ENCODE results near the gene TMOD4. TPM values are rescaled to one million over a fixed set of nuclear protein-coding genes. Genes with fewer than 3 reads are reported as not detected.

The TMOD4 gene
- total and polyA plus RNA-seq, 10 of the 15 experiments (the other 5 are each of a cell fraction or from before 2014, with no cell fraction given), result 0.30 to 1.2 (median 0.50) TPM; not detected in 1

DNA sequence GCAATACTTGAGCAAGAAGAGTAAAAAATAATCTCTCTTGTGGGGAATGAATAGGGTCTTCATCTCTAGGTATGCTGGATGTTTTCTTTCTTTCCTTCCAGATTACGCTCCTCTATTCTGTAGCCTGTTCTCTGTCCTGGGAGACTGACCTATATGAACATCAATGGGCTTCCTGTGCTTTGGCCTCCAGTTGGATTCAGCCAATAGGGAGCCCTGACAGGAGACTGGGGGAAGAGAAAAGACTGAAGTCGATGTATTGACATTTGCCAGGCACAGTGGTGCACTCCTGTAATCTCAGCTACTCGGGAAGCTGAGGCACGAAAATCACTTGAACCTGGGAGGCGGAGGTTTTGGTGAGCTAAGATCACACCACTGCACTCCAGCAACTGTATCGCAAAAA lies 47.0 kb downstream of the TMOD4 start:
- no peak overlapping the region for H3K4me3 ChIP-seq
- ChIA-PET RAD21 (ENCODE audit: unreplicated experiment) (no interaction called here), CTCF (interaction anchor here (0.6 to 3.3 kb wide), 3 partner anchors 28 to 694 kb away, joined by 3 to 8 read pairs (median 4); partner anchors contain the start of gene TNFAIP8L2), POLR2A (interaction anchor here (0.6 to 0.7 kb wide), 3 partner anchors 119 to 619 kb away, joined by 4 to 5 read pairs (median 4); no protein-coding TSS in a partner anchor), SMC1A (ENCODE audit: uncharacterized antibody, unreplicated experiment) (no interaction called here)
- no peak overlapping the region for H2AFZ ChIP-seq (ENCODE audit: control insufficient read depth, low read depth, low read length)
- in situ Hi-C loops (cut with MboI), result no loop called here
- no peak overlapping the region for H3K27ac ChIP-seq (ENCODE audit: control insufficient read depth, insufficient read depth)
- FAIRE-seq (no peak), DNase-seq (ENCODE audit: low read depth, low spot score) (no peak), ATAC-seq (no peak)
- intact Hi-C loops (cut with micrococcal nuclease; ENCODE audit: unreplicated experiment), result no loop called here
- H3K4me1 ChIP-seq (ENCODE audit: control insufficient read depth, insufficient read depth, low read length), result peaks cover 5% of the 10 kb centered on the region; the same call in 1 of the 2 replicates
- no peak overlapping the region for H3K9ac ChIP-seq (ENCODE audit: control insufficient read depth, insufficient read depth, low read length)
- 56% methylated on average over 1 of the region's 6 CpGs for WGBS (ENCODE audit: insufficient coverage, insufficient replicate concordance, low lambda C conversion rate, missing lambda C conversion rate)
- H3K79me2 ChIP-seq (ENCODE audit: control insufficient read depth, insufficient read depth, low read length), result no peaks in the 10 kb centered on the region
- no peaks in the 10 kb centered on the region for H3K27me3 ChIP-seq (replicated peaks in 1 of 2; ENCODE audit: control insufficient read depth in 2 of 2, insufficient read depth in 2 of 2, low read length in 1 of 2)
- H4K20me1 ChIP-seq (ENCODE audit: control insufficient read depth, insufficient read depth), result no peaks in the 10 kb centered on the region
- no peaks in the 10 kb centered on the region; a peak in 1 of 4 replicates for H3K36me3 ChIP-seq (ENCODE audit: control insufficient read depth in 2 of 2, insufficient read depth in 2 of 2, low read length in 1 of 2)
- BruUV-seq (replicated peaks), result no TSS peak
- no peaks in the 10 kb centered on the region for H3K9me3 ChIP-seq (replicated peaks; ENCODE audit: control insufficient read depth, insufficient read depth, low read length)
- H3K4me2 ChIP-seq (ENCODE audit: control insufficient read depth, insufficient read depth), result no peak overlapping the region
- TF ChIP-seq, protein P1, sequence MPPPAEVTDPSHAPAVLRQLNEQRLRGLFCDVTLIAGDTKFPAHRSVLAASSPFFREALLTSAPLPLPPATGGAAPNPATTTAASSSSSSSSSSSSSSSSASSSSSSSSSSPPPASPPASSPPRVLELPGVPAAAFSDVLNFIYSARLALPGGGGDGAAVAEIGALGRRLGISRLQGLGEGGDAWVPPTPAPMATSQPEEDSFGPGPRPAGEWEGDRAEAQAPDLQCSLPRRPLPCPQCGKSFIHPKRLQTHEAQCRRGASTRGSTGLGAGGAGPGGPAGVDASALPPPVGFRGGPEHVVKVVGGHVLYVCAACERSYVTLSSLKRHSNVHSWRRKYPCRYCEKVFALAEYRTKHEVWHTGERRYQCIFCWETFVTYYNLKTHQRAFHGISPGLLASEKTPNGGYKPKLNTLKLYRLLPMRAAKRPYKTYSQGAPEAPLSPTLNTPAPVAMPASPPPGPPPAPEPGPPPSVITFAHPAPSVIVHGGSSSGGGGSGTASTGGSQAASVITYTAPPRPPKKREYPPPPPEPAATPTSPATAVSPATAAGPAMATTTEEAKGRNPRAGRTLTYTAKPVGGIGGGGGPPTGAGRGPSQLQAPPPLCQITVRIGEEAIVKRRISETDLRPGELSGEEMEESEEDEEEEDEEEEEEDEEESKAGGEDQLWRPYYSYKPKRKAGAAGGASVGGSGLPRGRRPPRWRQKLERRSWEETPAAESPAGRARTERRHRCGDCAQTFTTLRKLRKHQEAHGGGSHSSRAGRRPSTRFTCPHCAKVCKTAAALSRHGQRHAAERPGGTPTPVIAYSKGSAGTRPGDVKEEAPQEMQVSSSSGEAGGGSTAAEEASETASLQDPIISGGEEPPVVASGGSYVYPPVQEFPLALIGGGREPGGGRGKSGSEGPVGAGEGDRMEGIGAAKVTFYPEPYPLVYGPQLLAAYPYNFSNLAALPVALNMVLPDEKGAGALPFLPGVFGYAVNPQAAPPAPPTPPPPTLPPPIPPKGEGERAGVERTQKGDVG (CRISPR knock-in tag; IDR thresholded peaks at IDR 0.05), result no peak
- TF ChIP-seq PAX5 (IDR thresholded peaks at IDR 0.05; ENCODE audit: borderline replicate concordance, low read depth, low read length) (no peak), NR2C2 (IDR thresholded peaks at IDR 0.05; ENCODE audit: borderline replicate concordance, control insufficient read depth, insufficient read length, low read depth) (no peak), FOS (IDR thresholded peaks at IDR 0.05; ENCODE audit: borderline replicate concordance, extremely low read depth, insufficient read length) (no peak), ETV6 (conservative IDR thresholded peaks at IDR 0.05 in 1 of 2, IDR thresholded peaks at IDR 0.05 in 1 of 2; ENCODE audit: borderline replicate concordance in 1 of 2, low read depth in 1 of 2) (no peak), ZNF207 (IDR thresholded peaks at IDR 0.05; ENCODE audit: borderline replicate concordance) (no peak), BCL11A (IDR thresholded peaks at IDR 0.05; ENCODE audit: low read depth, low read length) (no peak), CHD4 (IDR thresholded peaks at IDR 0.05) (no peak), IKZF2 (IDR thresholded peaks at IDR 0.05) (no peak), NR2C1 (IDR thresholded peaks at IDR 0.05) (no peak), NKRF (conservative IDR thresholded peaks at IDR 0.05) (no peak), HDGF (IDR thresholded peaks at IDR 0.05) (no peak), RAD51 (IDR thresholded peaks at IDR 0.05) (no peak), SREBF2 (IDR thresholded peaks at IDR 0.05; ENCODE audit: low read length) (no peak), ZBTB33 (IDR thresholded peaks at IDR 0.05) (no peak), TCF7 (IDR thresholded peaks at IDR 0.05; ENCODE audit: borderline replicate concordance) (no peak), ZNF384 (IDR thresholded peaks at IDR 0.05; ENCODE audit: borderline replicate concordance, low read depth, low read length) (no peak)
- TF ChIP-seq, protein P2, sequence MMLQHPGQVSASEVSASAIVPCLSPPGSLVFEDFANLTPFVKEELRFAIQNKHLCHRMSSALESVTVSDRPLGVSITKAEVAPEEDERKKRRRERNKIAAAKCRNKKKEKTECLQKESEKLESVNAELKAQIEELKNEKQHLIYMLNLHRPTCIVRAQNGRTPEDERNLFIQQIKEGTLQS (IDR thresholded peaks at IDR 0.05; ENCODE audit: borderline replicate concordance, extremely low read depth, low read depth, low read length), result no peak

Data from GM12878 (cell line).